Activated CD4-positive, alpha-beta T cell treated with anti-CD3 and anti-CD28 coated beads, Interleukin-2, amount 50 U/mL, for 48 hours (primary cell): ENCODE measurements around the gene FYN.

ENCODE experiments used
- DNase-seq, 2 experiments: peaks; one replicate each; pipeline ENCODE4 v3.0.0-alpha.2; 2020

FYN gene

DNA sequence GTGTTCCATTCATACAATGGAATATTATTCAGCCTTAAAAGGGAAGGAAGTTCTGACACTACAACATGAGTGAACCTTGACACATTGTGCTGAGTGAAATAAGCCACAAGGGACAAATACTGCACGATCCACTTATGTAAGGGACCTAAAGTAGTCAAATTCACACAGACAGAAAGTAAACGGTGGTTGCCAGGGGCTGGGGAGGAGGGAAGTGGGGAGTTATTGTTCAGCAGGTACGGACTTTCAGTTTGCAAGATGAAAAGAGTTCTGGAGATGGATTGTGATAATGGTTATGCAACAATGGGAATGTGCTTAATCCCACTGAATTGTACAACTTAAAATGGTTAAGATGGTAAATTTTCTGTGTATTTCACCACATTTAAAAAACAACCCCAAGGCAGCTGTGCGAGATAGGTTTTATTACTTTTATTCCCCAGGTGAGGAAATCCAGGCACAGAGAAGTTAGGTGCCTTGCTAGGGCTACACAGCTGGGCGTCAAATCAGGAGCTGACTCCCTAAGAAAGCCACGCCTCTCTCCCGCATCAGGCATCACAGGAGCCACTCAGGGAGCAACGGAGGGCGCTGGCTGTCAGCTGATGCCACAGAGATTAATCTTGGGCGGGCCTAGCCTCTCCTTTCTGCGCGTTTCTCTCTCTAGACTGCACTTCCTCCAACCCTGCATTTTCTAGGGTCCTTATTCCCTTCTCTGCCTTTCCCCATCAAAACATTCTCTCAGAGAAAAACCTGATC is 258.2 kb downstream of the FYN start:
- no peak for DNase-seq

GRCh38 chr6:111612379-111612778 is 260.9 kb downstream of the FYN start:
- DNase-seq: no peak

DNA sequence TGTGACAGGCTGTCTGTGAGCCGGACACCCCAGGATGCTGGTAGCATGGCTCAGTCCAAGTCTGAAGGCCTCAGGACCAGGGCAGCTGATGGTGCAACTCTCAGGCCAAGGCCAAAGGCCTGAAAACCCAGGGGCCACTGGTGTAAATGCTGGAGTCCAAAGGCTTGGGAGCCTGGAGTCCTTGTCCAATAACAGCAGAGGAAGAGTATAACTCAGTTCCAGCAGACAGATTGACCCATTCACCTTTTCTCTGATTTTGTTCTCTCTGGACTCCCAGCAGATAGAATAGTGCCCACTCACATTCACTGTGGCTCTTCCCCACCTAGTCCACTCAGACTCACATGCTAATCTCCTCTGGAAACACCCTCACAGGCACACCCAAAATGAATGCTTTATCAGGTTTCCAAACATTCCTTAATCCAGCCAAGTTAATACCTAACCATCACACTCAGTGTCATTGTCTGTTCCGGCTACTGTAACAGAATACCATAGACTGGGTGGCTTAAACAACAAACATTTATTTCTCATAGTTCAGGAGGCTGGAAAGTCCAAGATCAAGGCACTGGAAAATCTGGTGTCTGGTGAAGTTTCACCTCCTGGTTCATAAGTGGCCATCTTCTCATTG is 262.6 kb downstream of the FYN start:
- no peak for DNase-seq
